HG03175 (cell line): ENCODE measurements around the gene XYLB.
A peak's percentile ranks its signal among the peaks of the same experiment; 100 is the strongest.
"Not testable (repeated sequence)": the region's sequence is repeated elsewhere in the genome, so short reads cannot be mapped to it uniquely, and the experiment has no call there.

ENCODE experiments used
- ATAC-seq: cut with Tn5 transposase; IDR thresholded peaks from one replicate; pipeline ENCODE4 v1.9.1; 2021; ENCODE audit warnings: mild to moderate bottlenecking, moderate library complexity; ENCODE audit not compliant: unreplicated experiment

Gene XYLB

GRCh38 chr3:38320638-38321037 lies 25.9 kb upstream of the XYLB start:
- ATAC-seq: not testable (repeated sequence)

GRCh38 chr3:38323060-38323459 lies 23.5 kb upstream of the XYLB start:
- ATAC-seq: no peak

- no peak for ATAC-seq
These were observed 21.3 kb upstream of the XYLB start for GRCh38 chr3:38325256-38325655.

GRCh38 chr3:38327335-38328009 lies 19.1 kb upstream of the XYLB start:
- ATAC-seq: no peak

- ATAC-seq: no peak
These were observed 15.1 kb upstream of the XYLB start for GRCh38 chr3:38331257-38332022.

- ATAC-seq: no peak
These were observed 14.4 kb upstream of the XYLB start for GRCh38 chr3:38332201-38332600.

- no peak for ATAC-seq
These were observed 12.2 kb upstream of the XYLB start for GRCh38 chr3:38334142-38335055.

- ATAC-seq: no peak
These were observed 11.3 kb upstream of the XYLB start for GRCh38 chr3:38335263-38335662.

GRCh38 chr3:38337703-38338102 lies 8.9 kb upstream of the XYLB start:
- no peak for ATAC-seq

GRCh38 chr3:38343797-38344594 lies 2.6 kb upstream of the XYLB start:
- no peak for ATAC-seq

GRCh38 chr3:38345879-38346586 lies 552 bp upstream of the XYLB start:
- peak; percentile 35 for ATAC-seq

- no peak for ATAC-seq
These were observed 1.0 kb downstream of the XYLB start for GRCh38 chr3:38347421-38348200.

- no peak for ATAC-seq
These were observed 2.3 kb downstream of the XYLB start for GRCh38 chr3:38348903-38349302.

GRCh38 chr3:38349684-38350359 lies 3.2 kb downstream of the XYLB start:
- ATAC-seq: no peak

GRCh38 chr3:38353151-38353550 lies 6.6 kb downstream of the XYLB start:
- ATAC-seq: no peak

GRCh38 chr3:38354588-38355330 lies 8.2 kb downstream of the XYLB start:
- ATAC-seq: no peak

GRCh38 chr3:38359038-38359437 lies 12.5 kb downstream of the XYLB start:
- no peak for ATAC-seq

GRCh38 chr3:38360345-38360744 lies 13.8 kb downstream of the XYLB start:
- ATAC-seq: no peak
